Activated naive CD8-positive, alpha-beta T cell (primary cell): ENCODE data around the gene NRL.

Experiments used
- H3K27ac Mint-ChIP-seq: one replicate; pipeline ENCODE4 v1.8.0; 2021; ENCODE audit warnings: mixed read lengths
- H3K27me3 Mint-ChIP-seq: one replicate; pipeline ENCODE4 v1.8.0; 2021; ENCODE audit warnings: mixed read lengths
- H3K36me3 Mint-ChIP-seq: one replicate; pipeline ENCODE4 v1.8.0; 2021; ENCODE audit warnings: mixed read lengths
- H3K4me1 Mint-ChIP-seq: one replicate; pipeline ENCODE4 v1.8.0; 2021; ENCODE audit warnings: low read depth, mixed read lengths
- H3K4me3 Mint-ChIP-seq: one replicate; pipeline ENCODE4 v1.8.0; 2021; ENCODE audit warnings: mild to moderate bottlenecking, mixed read lengths
- H3K9me3 Mint-ChIP-seq: one replicate; pipeline ENCODE4 v1.8.0; 2021; ENCODE audit warnings: low read depth, mixed read lengths

NRL gene

GRCh38 chr14:24147761-24148428, 33.1 kb upstream of the NRL start:
- peak overlapping the region; percentile 97 for H3K4me3 Mint-ChIP-seq
- peak overlapping the region; percentile 68 for H3K27ac Mint-ChIP-seq
- peaks cover 48% of the 10 kb centered on the region for H3K4me1 Mint-ChIP-seq
- no peaks in the 10 kb centered on the region for H3K27me3 Mint-ChIP-seq
- H3K36me3 Mint-ChIP-seq = peaks cover 16% of the 10 kb centered on the region
- no peaks in the 10 kb centered on the region for H3K9me3 Mint-ChIP-seq

- peak within 1 kb of the TSS; percentile 98 for H3K27ac Mint-ChIP-seq
- H3K4me1 Mint-ChIP-seq = peaks cover 52% of the 10 kb centered on the region
- H3K9me3 Mint-ChIP-seq = no peaks in the 10 kb centered on the region
- H3K4me3 Mint-ChIP-seq = peak within 1 kb of the TSS; percentile 97
- H3K27me3 Mint-ChIP-seq = no peaks in the 10 kb centered on the region
- H3K36me3 Mint-ChIP-seq = peaks cover 16% of the 10 kb centered on the region
Observed at GRCh38 chr14:24146978-24147760, 32.4 kb upstream of the NRL start, which contains the start of gene RNF31. Gene RNF31, plus strand, starts transcription at chr14:24147498. Its CDS starts 201 bp downstream, at chr14:24147699.

- H3K4me3 Mint-ChIP-seq = peak within 1 kb of the TSS; percentile 97
- H3K9me3 Mint-ChIP-seq = no peaks in the 10 kb centered on the region
- peaks cover 16% of the 10 kb centered on the region for H3K36me3 Mint-ChIP-seq
- H3K27ac Mint-ChIP-seq = peak within 1 kb of the TSS; percentile 98
- peaks cover 58% of the 10 kb centered on the region for H3K4me1 Mint-ChIP-seq
- no peaks in the 10 kb centered on the region for H3K27me3 Mint-ChIP-seq
Observed at GRCh38 chr14:24146453-24146977, 31.8 kb upstream of the NRL start, which contains the start of gene PSME2. Gene PSME2, minus strand, starts transcription at chr14:24146610. Its CDS starts 29 bp downstream, at chr14:24146581.

GRCh38 chr14:24145690-24146452, 31.1 kb upstream of the NRL start:
- H3K36me3 Mint-ChIP-seq = peaks cover 16% of the 10 kb centered on the region
- no peaks in the 10 kb centered on the region for H3K27me3 Mint-ChIP-seq
- peak overlapping the region; percentile 97 for H3K4me3 Mint-ChIP-seq
- no peaks in the 10 kb centered on the region for H3K9me3 Mint-ChIP-seq
- peaks cover 58% of the 10 kb centered on the region for H3K4me1 Mint-ChIP-seq
- H3K27ac Mint-ChIP-seq = peak overlapping the region; percentile 98

GRCh38 chr14:24145219-24145618, 30.5 kb upstream of the NRL start:
- H3K27ac Mint-ChIP-seq = peak overlapping the region; percentile 98
- peaks cover 16% of the 10 kb centered on the region for H3K36me3 Mint-ChIP-seq
- peak overlapping the region; percentile 97 for H3K4me3 Mint-ChIP-seq
- H3K27me3 Mint-ChIP-seq = no peaks in the 10 kb centered on the region
- H3K4me1 Mint-ChIP-seq = peaks cover 57% of the 10 kb centered on the region
- no peaks in the 10 kb centered on the region for H3K9me3 Mint-ChIP-seq

GRCh38 chr14:24144451-24144850, 29.7 kb upstream of the NRL start:
- peak overlapping the region; percentile 78 for H3K27ac Mint-ChIP-seq
- peak overlapping the region; percentile 97 for H3K4me3 Mint-ChIP-seq
- no peaks in the 10 kb centered on the region for H3K9me3 Mint-ChIP-seq
- peaks cover 59% of the 10 kb centered on the region for H3K4me1 Mint-ChIP-seq
- no peaks in the 10 kb centered on the region for H3K27me3 Mint-ChIP-seq
- peaks cover 16% of the 10 kb centered on the region for H3K36me3 Mint-ChIP-seq

GRCh38 chr14:24143511-24143910, 28.8 kb upstream of the NRL start:
- peaks cover 59% of the 10 kb centered on the region for H3K4me1 Mint-ChIP-seq
- H3K9me3 Mint-ChIP-seq = no peaks in the 10 kb centered on the region
- peaks cover 16% of the 10 kb centered on the region for H3K36me3 Mint-ChIP-seq
- H3K27ac Mint-ChIP-seq = peak overlapping the region; percentile 78
- H3K4me3 Mint-ChIP-seq = peak overlapping the region; percentile 68
- no peaks in the 10 kb centered on the region for H3K27me3 Mint-ChIP-seq

- peaks cover 69% of the 10 kb centered on the region for H3K4me1 Mint-ChIP-seq
- H3K9me3 Mint-ChIP-seq = no peaks in the 10 kb centered on the region
- H3K27me3 Mint-ChIP-seq = no peaks in the 10 kb centered on the region
- peaks cover 22% of the 10 kb centered on the region for H3K36me3 Mint-ChIP-seq
- peak within 1 kb of the TSS; percentile 97 for H3K4me3 Mint-ChIP-seq
- H3K27ac Mint-ChIP-seq = peak within 1 kb of the TSS; percentile 93
Observed at GRCh38 chr14:24141097-24141880, 26.5 kb upstream of the NRL start, which contains the start of gene EMC9. Gene EMC9, minus strand, starts transcription at chr14:24141591. Its CDS starts 287 bp downstream, at chr14:24141304.

GRCh38 chr14:24139272-24139934, 24.7 kb upstream of the NRL start:
- H3K4me1 Mint-ChIP-seq = peaks cover 63% of the 10 kb centered on the region
- H3K9me3 Mint-ChIP-seq = no peaks in the 10 kb centered on the region
- peaks cover 13% of the 10 kb centered on the region for H3K36me3 Mint-ChIP-seq
- H3K4me3 Mint-ChIP-seq = peak overlapping the region; percentile 97
- peak overlapping the region; percentile 70 for H3K27ac Mint-ChIP-seq
- no peaks in the 10 kb centered on the region for H3K27me3 Mint-ChIP-seq

GRCh38 chr14:24138396-24139271, 23.9 kb upstream of the NRL start:
- H3K4me1 Mint-ChIP-seq = peaks cover 59% of the 10 kb centered on the region
- H3K27ac Mint-ChIP-seq = peak overlapping the region; percentile 61
- no peaks in the 10 kb centered on the region for H3K27me3 Mint-ChIP-seq
- H3K36me3 Mint-ChIP-seq = peaks cover 11% of the 10 kb centered on the region
- H3K4me3 Mint-ChIP-seq = peak overlapping the region; percentile 97
- no peaks in the 10 kb centered on the region for H3K9me3 Mint-ChIP-seq

GRCh38 chr14:24137529-24138395, 23.0 kb upstream of the NRL start:
- peak overlapping the region; percentile 93 for H3K27ac Mint-ChIP-seq
- peaks cover 56% of the 10 kb centered on the region for H3K4me1 Mint-ChIP-seq
- peak overlapping the region; percentile 91 for H3K4me3 Mint-ChIP-seq
- peaks cover 9% of the 10 kb centered on the region for H3K36me3 Mint-ChIP-seq
- no peaks in the 10 kb centered on the region for H3K27me3 Mint-ChIP-seq
- H3K9me3 Mint-ChIP-seq = no peaks in the 10 kb centered on the region
